Activated T-helper 9 cell treated with anti-CD3 and anti-CD28 coated beads, Interleukin-2, amount 50 U/mL, for 16 hours (primary cell): ENCODE results near the gene RAB11FIP4.

Experiments
- DNase-seq: peaks from one replicate; pipeline ENCODE4 v3.0.0-alpha.2; 2020; ENCODE audit warnings: low read depth

RAB11FIP4 gene

DNA sequence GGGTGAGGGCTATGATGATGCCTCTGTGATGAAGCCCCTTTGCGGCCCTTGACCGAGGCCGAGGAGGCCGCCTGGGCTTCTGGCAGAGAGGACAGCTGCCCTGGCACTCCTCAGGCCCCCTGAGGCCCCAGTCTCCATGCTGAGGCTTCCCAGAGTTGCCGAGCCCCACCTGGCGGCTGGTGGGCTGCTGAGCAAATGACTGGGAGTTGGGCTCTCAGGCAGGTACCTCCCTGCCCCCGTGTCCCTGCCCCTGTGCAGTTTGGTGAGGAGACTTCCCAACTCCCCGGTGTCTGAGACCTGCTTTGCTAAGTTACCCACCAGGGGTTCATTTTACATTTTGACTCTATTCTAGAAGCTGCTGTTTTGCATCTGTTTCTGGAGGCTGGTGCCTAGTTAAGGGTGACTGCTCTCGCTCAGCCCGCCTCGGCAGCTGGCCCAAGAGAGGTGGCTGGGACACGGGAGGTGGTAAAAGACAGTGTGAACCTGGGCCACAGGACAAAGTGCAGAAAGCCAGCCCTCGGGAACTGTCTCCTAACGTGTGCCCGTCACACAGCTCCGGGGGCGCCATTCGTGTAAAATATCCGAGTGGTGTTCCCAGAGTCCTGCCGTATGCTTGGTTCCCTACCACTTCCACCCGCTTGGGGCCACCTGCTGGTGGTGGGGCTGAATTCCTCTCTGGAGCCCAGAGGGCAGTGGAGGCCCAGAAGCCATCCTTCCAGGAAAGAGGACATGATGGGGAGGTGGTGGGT lies 134.5 kb downstream of the RAB11FIP4 start:
- DNase-seq = no peak

DNA sequence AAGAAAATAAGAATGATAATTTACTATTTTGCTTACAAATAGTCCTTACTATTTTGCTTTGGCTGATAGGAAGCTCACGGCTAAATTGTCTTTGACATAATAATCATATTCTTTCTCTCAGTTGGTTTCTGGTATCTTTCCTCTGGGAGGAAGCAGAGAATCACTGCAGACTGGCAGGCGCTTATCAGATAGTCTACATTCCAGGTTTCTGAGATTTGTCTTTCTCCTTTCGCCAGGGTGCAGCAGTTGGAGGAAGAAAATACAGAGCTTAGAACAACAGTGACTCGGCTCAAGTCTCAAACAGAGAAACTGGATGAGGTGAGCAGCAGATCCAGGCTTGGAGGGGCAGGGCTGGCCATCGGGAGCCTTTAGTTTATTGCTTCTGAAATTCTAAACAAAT lies 136.1 kb downstream of the RAB11FIP4 start:
- no peak for DNase-seq

DNA sequence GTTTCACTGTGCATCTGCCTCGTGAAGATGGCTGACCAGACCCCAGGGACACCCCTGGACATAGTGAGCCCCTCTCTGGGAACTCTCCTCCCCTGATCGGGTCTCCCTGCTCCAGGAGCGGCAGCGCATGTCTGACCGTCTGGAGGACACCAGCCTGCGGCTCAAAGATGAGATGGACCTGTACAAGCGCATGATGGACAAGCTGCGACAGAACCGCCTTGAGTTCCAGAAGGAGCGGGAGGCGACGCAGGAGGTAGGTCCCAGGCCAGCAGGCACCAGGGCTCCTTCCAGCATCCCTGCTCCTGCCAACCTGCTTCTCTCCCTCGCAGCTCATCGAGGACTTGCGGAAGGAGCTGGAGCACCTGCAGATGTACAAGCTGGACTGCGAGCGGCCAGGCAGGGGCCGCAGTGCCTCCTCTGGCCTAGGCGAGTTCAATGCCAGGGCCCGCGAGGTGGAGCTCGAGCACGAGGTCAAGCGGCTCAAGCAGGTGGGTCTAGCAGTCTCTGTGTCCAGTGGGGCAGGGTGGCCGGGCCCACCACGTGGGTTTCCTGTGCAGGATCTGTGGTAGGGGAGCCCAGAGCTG lies 136.9 kb downstream of the RAB11FIP4 start:
- no peak for DNase-seq

DNA sequence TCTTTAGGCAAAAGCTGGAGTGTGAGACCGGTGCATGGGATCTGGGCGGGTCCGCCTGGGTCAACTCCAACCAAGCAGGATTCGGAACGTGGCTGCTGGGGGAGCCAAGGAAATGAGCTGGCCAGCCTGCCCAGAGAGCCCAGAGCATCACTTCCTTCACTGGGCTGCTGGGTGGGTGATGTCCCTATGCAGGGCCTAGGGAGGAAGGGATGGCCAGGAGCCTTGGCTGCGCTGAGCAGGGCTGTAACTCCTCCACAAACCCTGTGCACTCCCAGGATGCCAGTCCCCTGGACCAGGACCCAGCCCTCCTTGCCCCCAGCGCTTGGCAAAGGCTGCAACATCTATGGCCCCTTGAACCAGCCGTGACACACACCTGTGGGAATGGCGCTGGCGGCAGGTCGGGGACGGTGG lies 138.4 kb downstream of the RAB11FIP4 start:
- DNase-seq = no peak

DNA sequence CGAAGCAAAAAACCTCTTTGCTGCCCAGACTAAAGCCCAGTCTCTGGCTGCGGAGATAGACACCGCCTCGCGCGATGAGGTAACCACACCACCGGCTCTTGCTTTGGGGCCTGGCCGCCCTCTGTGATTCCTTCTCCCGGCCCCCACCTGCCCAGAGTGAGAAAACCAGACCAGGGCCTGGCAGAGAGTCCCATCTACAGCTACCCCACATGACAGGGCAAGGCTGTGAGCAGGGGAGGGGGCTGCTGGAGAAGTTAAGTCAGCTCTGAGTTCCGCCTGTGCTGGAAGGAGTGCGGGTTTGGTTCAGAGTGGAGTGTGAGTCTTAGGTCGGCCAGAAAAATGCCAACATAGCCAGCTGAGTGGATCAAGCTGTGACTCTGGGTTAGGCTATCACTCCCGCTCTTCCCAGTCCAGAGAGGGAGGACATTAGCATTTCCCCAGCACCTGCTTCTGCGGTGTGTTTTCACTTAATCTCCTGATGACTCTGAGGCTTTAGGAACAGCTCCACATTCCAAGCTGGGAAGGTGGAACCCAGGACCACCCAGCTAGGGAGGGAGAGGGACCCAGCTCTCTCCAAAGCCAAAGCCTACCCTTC lies 139.0 kb downstream of the RAB11FIP4 start:
- no peak for DNase-seq

DNA sequence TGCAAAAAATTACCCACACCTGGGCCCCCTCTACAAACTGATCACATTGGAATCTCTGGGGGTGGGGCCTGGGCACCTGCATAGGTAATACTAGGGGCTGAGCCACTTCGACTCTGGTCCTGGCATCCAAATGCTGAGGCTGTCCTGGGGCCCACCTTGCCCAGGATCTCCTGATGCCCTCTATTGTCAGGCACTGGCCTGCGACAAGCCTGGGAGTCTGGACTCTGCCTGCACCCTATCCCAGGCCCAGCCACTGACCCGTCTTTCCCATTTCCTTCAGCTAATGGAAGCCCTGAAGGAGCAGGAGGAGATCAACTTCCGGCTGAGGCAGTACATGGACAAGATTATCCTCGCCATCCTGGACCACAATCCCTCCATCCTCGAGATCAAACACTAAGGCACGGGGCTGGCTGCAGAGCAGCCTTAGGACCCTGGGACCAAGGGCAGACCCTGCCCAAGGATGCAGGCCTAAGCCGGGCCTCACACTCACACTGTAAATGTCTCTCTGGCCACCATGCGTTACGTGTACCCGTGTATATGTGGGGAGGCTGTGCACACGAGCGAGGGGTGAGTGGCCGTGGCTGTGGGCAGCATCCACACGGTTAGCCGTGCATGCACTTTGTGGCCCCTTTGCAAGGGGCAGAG lies 140.0 kb downstream of the RAB11FIP4 start:
- DNase-seq = no peak

DNA sequence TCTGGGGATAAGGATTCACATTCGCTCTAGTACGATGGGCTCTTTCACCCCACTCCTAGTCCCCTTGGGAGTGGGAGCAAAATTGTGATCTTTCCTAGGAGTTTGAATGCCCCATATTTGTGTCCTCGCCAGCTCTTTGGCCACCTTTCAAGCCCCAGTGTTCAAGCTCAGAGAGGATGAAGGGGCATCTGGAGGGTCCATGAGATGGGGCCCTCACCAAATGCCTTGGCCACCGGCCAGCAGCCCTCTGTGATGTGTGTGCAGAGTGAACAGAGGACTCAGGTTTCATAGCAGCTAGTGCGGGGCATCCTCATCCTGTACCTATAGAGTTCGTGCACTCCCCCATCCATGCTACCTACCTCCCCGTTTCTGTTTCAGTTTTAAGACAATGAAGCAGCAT lies 140.6 kb downstream of the RAB11FIP4 start:
- no peak for DNase-seq

DNA sequence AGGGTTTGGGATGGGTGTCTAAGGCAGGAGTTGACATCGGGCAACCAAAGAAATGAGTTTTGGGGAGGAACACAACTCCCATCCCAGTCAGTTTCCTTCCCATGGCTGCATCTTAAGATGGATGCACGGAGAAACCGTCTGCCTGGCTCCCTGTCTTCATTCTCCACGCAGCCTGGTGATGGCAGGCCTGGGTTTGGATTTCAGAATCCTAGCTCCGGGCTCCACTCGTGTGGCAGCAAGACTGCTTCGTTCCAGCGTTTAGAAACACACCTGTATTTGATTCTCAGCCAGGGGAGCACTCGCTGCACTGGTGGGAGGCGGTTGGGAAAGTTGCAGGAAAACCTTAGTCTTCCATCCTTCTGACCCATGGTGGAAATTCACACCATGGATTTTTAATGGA lies 141.1 kb downstream of the RAB11FIP4 start:
- DNase-seq = no peak

DNA sequence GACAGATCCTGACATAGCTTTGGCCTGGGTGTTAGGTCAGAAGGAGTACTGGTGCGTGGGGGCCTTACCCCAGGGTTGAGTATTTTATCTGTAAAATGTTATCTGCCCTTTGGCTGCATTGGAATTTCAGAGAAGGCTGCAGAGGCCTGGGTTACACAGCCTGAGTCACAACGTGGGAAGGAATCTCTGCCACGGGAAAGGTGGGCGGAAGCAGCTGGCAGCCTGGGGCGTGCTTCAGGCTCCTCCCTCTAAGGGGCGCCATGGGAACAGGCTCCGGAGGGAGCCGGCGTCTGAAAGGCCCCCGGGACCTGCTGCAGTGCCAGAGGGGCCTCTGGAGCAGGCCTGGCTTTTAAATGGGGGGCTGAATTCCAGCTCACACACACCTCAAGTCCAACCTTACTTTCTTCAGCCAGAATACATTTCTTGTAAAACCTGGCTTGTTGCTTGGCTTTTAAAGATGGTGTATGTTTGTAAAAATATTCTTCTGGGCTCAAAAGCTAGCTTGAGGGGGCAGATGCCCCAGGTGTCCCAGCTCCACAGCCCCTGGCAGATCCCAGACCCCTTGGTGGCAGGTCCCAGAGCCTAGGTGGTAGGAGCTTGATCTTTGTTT lies 142.2 kb downstream of the RAB11FIP4 start:
- no peak for DNase-seq

DNA sequence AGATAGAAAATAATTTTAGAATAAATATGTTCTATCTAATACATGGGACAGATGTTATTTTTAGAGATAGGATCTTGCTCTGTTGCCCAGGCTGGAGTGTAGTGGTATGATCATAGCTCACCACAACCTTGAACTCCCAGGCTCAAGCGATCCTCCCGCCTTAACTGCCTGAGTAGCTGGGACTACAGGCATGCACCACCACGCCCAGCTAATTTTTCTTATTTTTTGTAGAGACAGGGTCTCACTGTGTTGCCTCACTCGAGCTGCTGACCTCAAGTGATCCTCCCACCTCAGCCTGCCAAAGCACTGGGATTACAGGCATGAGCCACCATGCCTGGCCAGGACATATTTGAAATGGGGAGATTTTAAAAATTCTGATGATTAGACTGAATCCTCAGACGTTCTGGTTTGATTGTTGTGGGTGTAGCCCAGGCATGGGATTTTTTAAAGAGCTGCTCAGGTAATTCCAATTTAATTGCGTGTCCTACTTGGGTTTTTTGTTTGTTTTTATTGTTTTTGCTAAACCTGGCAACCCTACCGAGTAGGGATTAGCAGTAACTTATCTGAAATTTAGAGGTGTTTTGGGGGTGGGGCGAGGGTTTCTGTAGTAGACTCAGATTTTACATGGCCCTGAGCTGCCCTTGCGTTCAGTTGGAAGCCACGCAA lies 142.9 kb downstream of the RAB11FIP4 start:
- DNase-seq = no peak

DNA sequence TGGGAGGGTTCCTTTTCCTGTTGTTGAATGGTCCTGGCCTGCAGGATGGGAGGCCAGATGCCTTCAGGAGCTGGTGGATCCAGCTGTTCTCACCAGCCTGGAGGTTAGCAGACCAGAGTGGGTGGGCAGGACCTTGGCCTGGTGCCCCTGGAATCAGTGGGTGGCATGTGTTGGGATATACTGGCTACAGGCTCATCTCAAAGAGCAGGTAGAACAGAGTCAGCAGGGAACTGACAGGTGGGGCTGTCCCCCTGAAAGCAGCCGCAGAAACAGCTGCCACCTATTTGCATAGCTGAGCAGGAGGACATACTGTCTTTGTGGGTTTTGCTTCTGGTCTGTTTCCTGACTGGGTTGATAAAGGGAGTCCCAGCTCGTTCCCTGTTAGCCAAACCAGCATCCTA lies 144.1 kb downstream of the RAB11FIP4 start:
- DNase-seq = no peak

DNA sequence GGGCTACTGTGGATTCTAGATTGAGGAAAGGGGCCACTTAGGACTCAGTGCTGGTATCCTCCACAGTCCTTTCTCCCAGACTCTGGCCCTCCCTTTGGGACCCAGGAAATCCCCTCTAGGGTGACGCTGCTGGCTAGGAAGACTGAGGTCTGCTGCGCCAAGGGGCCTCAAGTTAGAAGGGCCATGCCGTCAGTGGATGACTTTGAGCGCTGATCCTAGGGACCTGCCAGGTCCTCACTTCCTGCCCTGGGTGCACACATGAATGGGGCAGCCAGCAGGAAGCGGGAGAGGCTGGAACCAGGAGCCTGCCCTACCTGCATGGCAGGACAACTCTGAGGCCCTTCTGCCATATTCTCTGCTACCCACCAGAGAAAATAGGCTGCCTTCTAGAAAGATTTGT lies 145.0 kb downstream of the RAB11FIP4 start:
- no peak for DNase-seq

DNA sequence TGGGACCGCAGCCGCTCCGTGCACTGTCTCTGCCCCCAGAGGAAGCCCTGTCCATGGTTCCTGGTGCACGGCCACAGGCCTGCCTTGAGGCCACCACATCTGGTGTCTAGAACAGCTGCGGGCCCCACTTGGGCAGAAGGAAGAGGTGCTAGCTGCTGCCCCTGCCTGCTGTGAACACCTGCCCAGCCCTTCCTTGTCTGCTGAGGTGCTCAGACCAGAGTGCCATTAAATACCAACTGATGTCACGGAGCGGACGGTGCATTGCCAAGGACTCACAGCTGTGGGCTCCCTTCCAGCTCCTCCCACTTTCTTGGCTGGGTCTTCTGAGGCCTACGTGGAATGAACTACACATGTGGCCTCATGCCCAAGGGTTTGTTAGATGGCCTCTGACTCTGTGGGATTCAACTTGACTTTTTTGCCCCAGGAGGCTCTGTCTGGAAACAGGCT lies 146.1 kb downstream of the RAB11FIP4 start:
- no peak for DNase-seq

DNA sequence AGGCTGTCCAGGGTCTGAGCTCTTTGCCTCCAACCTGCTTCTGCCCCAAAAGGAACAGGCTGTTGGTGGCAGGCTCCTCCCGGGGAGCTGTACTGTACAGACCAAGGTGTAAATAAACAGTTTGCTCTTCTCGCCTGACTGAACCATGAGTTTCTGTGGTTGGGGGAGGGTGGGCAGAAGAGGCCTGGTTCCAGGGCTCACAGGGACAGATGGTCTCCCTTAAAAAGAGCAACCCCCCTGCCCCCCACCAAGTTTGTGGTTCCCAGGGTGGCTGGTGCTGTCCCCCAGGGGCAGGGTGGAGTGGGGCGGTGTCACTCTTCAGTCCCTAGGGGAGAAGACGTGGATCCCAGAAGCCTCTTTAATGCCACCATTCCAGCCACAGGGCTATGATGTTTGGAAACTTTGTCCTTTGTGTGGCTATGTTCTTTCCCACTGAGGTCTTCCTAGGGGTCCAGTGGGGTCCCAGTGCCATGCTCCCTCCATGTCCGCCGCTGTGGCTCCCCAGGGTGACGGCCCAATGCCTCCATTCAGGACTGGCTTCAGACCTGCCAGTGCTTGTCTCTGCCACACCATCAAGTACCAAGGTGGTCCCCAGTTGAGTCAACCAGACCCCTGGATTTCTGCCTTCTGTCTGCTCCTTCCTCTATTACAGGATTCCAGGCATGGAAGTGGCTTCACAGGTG lies 146.7 kb downstream of the RAB11FIP4 start:
- DNase-seq = no peak

DNA sequence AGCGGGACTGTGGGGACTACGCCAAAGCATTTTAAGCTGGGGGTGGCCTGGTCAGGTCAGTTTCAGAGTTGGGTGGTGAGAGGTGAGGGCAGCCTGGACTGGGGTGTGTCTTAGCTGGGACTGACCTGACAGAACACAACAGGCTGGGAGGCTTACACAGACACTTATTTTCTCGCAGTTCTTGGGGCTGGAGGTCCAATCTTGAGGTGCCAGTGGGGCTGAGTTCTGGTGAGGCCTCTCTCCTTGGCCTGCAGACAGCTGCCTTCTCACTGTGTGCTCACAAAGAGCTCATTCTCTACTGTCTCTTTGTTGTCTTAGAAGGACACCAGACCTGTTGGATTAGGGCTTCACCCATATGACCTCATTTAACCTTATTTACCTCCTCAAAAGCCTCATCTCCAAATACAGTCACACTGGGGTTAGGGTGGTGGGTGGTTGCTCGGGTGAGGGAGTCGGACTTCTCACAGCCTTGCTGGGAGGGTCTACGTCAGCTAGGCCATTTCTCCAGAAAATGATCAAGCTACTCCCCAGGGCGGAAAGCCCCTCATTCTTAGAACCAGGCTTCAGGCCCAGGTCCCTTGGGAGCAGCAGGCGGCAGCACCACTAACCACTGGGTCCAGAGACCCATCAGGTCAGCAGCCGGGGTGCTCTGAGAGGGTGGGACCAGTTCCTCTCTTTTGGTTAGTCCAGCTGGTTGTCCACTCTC lies 149.3 kb downstream of the RAB11FIP4 start:
- no peak for DNase-seq

DNA sequence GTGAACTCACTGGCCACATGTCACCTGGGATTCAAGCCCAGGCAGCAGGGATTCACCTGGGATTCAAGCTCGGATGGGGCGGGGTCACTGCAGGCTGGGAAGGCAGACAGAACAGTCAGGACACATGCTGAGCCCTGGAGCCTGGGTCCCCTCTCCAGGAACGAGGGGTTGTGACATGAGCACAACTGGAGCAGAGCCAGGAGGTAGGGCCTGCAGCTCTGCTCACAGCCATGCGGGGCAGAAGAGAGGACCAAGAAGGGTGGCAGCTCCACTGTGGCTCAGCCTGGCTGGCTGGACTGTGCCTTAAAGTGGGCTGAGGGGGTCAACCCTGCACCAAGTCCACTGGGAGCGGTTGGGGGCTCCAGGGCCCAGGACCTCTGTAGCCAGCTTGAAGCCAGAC lies 150.1 kb downstream of the RAB11FIP4 start:
- no peak for DNase-seq

DNA sequence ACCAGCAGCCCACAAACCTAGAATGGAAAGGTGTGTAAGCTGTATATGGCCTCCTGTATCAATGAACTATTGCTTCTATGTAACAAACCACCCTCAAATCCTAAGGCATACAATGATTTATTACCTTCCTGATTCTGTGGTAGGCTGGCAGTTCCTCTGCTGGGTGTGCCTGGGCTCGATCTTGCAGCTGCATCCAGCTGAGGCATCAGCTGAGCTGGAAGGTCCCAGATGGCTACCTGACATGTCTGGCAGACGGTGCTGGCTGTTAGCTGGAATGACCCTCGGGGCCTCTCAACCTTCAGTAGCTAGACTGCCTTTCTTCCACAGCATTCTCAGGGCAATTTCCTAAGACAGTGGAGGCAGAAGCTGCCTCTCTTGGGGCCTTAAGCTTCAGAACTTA lies 152.7 kb downstream of the RAB11FIP4 start:
- DNase-seq = no peak

DNA sequence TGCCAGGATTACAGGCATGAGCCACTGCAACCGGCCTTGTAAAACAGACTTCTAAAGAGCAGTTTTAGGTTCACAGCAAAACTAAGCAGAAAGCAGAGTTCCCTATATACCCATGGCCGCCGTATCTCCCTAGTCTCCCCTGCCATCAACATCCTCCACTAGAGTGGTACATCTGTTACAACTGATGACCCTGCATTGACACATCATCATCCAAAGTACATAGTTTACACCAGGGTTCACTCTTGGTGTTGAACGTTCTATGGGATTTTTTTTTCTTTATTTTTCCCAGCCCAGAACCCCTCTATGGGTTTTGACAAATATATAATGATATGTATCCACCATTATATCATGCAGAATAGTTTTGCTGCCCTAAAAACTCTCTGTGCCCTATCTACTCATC lies 155.2 kb downstream of the RAB11FIP4 start:
- DNase-seq = no peak

DNA sequence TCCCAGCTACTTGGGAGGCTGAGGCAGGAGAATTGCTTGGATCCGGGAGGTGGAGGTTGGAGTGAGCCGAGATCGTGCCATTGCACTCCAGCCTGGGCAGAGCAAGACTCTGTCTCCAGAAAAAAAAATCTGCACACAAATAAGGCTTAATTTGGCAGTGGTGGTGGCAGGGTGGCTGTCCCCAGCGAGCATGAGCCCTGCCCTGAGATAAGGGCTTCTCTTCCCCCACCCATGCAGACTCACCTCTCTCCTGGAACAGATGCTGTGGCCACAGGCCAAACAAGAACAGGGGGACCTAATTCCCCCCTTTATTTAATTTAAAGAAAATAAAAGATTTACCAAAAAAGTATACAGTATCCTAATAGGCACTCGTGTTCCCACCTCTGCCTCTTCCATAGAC lies 157.2 kb downstream of the RAB11FIP4 start:
- no peak for DNase-seq

DNA sequence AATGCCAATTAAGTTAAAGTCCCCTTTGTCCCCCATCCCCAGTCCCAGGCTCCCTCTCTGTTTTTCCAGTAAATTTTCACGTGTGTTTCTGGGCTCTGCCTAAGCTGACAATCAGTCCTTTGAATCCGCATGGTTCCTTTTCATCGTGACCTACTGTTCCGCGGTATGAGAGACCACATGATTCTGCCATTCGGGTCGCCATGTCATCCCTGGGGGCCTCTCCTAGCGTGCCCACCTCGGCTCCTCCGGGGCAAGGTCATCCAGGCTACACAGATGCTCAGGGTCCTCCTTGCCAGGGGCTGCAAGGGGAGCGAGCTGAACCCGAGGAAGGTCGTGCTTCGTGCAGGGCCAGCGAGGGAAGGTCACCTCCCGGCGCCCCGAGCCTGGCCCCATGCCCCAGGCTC lies 157.6 kb downstream of the RAB11FIP4 start:
- no peak for DNase-seq
